Measurements from ENCODE around the gene TMPRSS5. TPM values are rescaled to one million over a fixed set of nuclear protein-coding genes. Genes with fewer than 3 reads are reported as not detected.

Gene TMPRSS5
- total and polyA plus RNA-seq, 9 donors = 0.41 to 3.5 (median 0.94) TPM

Other genes starting within 250 kb of the TMPRSS5 start
- gene DRD2, start 230.9 kb downstream of the TMPRSS5 start, total RNA-seq = not detected
- gene DRD2, start 230.9 kb downstream of the TMPRSS5 start, polyA plus RNA-seq (ENCODE audit: insufficient read depth in 1 of 8, insufficient read length in 8 of 8, low replicate concordance in 1 of 8) = under 1 TPM in 7 of 8 donors, not detected in 1; 0.07 to 0.32 (median 0.15) TPM
- 18.5 TPM for gene ZW10, start 67.4 kb upstream of the TMPRSS5 start, total RNA-seq
- gene ZW10, start 67.4 kb upstream of the TMPRSS5 start, polyA plus RNA-seq (ENCODE audit: insufficient read depth in 1 of 8, insufficient read length in 8 of 8, low replicate concordance in 1 of 8) = 10 to 100 TPM; 13.5 to 18.7 (median 15.3) TPM
- gene CLDN25, start 73.5 kb upstream of the TMPRSS5 start, total RNA-seq = 0.27 TPM
- under 1 TPM in 4 of 8 donors, not detected in 4; 0.15 to 0.44 (median 0.29) TPM for gene CLDN25, start 73.5 kb upstream of the TMPRSS5 start, polyA plus RNA-seq (ENCODE audit: insufficient read depth in 1 of 8, insufficient read length in 8 of 8, low replicate concordance in 1 of 8)
- gene USP28, start 169.3 kb upstream of the TMPRSS5 start, total RNA-seq = 84.3 TPM
- gene USP28, start 169.3 kb upstream of the TMPRSS5 start, polyA plus RNA-seq (ENCODE audit: insufficient read depth in 1 of 8, insufficient read length in 8 of 8, low replicate concordance in 1 of 8) = 10 to 100 TPM; 52.5 to 90.1 (median 64.0) TPM
- not detected for gene HTR3B, start 198.5 kb upstream of the TMPRSS5 start, total RNA-seq
- gene HTR3B, start 198.5 kb upstream of the TMPRSS5 start, polyA plus RNA-seq (ENCODE audit: insufficient read depth in 1 of 8, insufficient read length in 8 of 8, low replicate concordance in 1 of 8) = under 1 TPM in 4 of 8 donors, not detected in 4; 0.13 to 0.19 (median 0.15) TPM